HCT116 (cell line): ENCODE data around the gene ITGA2B.

Experiments
- CEBPB ChIP-seq: IDR thresholded peaks from 2 replicates; pipeline ENCODE4 v1.6.1; 2012; ENCODE audit warnings: low read depth
- SP1 ChIP-seq: IDR thresholded peaks from 2 replicates; pipeline ENCODE4 v1.6.1; 2012; ENCODE audit warnings: low read depth
- TF ChIP-seq, protein P1 (sequence below), 3 experiments: fragments of 200-600 bp in 1 of 3; sonication (generic) in 1 of 3; IDR thresholded peaks in 2 of 3; conservative IDR thresholded peaks in 1 of 3; 2 replicates each; pipeline ENCODE4 v1.5.1; 2012 to 2017; ENCODE audit warnings: low read depth in 2 of 3, low read length in 2 of 3, antibody characterized with exemption in 1 of 3, borderline replicate concordance in 1 of 3, control low read depth in 1 of 3, mild to moderate bottlenecking in 1 of 3, mixed read lengths in 1 of 3, mixed run types in 1 of 3, moderate library complexity in 1 of 3; ENCODE audit not compliant: insufficient read depth in 1 of 3

DNA sequence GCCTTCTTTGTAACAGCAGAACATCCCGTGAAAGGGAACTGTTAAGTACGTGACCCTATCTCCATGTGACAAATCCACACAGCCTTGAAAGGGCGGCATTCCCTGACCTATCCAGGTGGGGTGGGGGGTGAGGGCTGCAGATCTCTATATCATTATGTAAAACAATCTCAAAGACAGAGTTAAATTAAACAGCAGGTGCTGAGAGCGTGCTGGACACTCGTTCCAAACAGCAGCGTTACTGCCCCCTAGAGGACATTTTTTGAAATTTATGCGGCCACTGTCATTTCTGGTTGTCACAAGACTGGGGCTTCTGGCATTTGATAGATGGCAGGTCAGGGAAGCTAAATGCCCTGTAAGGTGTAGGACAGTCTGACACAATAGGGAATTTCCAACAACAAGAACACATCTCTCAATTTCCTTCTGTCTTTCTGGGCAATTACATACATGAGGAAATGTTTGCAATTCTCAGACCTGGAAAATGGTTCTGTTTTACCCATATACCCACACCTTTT lies 58.1 kb downstream of the ITGA2B start:
- TF ChIP-seq, protein P1, sequence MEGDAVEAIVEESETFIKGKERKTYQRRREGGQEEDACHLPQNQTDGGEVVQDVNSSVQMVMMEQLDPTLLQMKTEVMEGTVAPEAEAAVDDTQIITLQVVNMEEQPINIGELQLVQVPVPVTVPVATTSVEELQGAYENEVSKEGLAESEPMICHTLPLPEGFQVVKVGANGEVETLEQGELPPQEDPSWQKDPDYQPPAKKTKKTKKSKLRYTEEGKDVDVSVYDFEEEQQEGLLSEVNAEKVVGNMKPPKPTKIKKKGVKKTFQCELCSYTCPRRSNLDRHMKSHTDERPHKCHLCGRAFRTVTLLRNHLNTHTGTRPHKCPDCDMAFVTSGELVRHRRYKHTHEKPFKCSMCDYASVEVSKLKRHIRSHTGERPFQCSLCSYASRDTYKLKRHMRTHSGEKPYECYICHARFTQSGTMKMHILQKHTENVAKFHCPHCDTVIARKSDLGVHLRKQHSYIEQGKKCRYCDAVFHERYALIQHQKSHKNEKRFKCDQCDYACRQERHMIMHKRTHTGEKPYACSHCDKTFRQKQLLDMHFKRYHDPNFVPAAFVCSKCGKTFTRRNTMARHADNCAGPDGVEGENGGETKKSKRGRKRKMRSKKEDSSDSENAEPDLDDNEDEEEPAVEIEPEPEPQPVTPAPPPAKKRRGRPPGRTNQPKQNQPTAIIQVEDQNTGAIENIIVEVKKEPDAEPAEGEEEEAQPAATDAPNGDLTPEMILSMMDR (IDR thresholded peaks at IDR 0.05 in 2 of 3, conservative IDR thresholded peaks at IDR 0.05 in 1 of 3; ENCODE audit: borderline replicate concordance in 1 of 3, insufficient read depth in 1 of 3, low read depth in 2 of 3, low read length in 2 of 3), result peak; percentile 75 to 93 (median 88)
- no peak for TF ChIP-seq SP1
- TF ChIP-seq CEBPB, result no peak
